Stomach smooth muscle (tissue), 2 donors: ENCODE measurements around the gene GRID2.

Source experiments
- H3K27ac ChIP-seq: one replicate; pipeline ENCODE4 v1.7.0; 2013; ENCODE audit warnings: mild to moderate bottlenecking, low read length, inconsistent platforms
- H3K27me3 ChIP-seq, 2 donors: one replicate each; pipeline ENCODE4 v1.7.0; 2013; ENCODE audit warnings: low read length in 2 of 2; ENCODE audit not compliant: insufficient read depth in 2 of 2, control insufficient read depth in 1 of 2
- H3K36me3 ChIP-seq, 2 donors: one replicate each; pipeline ENCODE4 v1.7.0; 2013; ENCODE audit warnings: low read length in 2 of 2; ENCODE audit not compliant: control insufficient read depth in 2 of 2, insufficient read depth in 2 of 2
- H3K4me1 ChIP-seq: one replicate; pipeline ENCODE4 v1.7.0; 2013; ENCODE audit warnings: low read length; ENCODE audit not compliant: control insufficient read depth, insufficient read depth
- H3K4me3 ChIP-seq, 2 donors: one replicate each; pipeline ENCODE4 v1.7.0; 2013; ENCODE audit warnings: low read length in 2 of 2
- H3K9ac ChIP-seq, 2 donors: one replicate each; pipeline ENCODE4 v1.7.0; 2013; ENCODE audit warnings: low read length in 2 of 2, mild to moderate bottlenecking in 1 of 2
- H3K9me3 ChIP-seq, 2 donors: one replicate each; pipeline ENCODE4 v1.7.0; 2013; ENCODE audit warnings: low read length in 2 of 2; ENCODE audit not compliant: control insufficient read depth in 2 of 2
- donor health status: healthy.
- donor health status: Pancreatic carcinoma.

The GRID2 gene

DNA sequence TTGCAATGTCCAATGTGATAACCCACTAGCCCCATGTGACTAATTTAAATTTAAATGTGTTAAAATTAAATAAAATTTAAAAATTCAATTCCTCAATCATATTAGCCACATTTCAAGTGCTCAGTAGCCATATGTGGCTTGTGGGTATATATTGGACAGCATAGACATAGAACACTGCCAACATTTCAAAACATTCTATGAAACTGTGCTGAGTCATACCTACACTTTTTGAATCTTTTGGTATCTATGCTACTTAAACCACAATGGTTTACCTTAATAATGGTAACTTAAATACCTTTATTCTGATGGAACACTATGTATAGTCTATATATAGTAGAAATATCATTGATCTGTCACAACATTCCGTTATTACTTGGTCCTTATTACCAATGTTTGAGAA lies 1301.4 kb downstream of the GRID2 start:
- Histone ChIP-seq H3K9ac (no peak overlapping the region), H3K27me3 (no peaks in the 10 kb centered on the region), H3K4me1 (no peaks in the 10 kb centered on the region), H3K36me3 (no peaks in the 10 kb centered on the region), H3K9me3 (no peaks in the 10 kb centered on the region), H3K4me3 (no peak overlapping the region), H3K27ac (no peak overlapping the region)

DNA sequence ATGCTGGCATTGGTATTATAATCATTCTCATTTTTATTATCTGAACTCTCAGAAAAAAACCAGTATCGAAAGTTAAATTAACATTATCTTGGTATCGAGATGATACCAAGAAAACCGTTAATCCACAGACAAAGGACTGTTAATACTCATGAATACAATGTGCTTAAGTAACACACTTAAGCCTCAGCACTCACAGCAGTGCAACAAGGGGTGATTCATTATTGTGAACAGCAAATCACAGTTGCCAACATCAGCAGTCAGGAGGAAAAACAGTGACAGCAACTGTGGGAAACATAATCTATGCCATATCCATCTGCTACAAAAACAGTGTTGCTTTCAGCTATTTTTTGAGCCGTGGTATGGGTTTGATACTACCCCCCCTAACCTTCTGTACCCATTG lies 1313.8 kb downstream of the GRID2 start:
- Histone ChIP-seq H3K36me3 (no peaks in the 10 kb centered on the region), H3K9me3 (no peaks in the 10 kb centered on the region), H3K9ac (no peak overlapping the region), H3K27me3 (no peaks in the 10 kb centered on the region), H3K4me1 (no peaks in the 10 kb centered on the region), H3K27ac (no peak overlapping the region), H3K4me3 (no peak overlapping the region)

DNA sequence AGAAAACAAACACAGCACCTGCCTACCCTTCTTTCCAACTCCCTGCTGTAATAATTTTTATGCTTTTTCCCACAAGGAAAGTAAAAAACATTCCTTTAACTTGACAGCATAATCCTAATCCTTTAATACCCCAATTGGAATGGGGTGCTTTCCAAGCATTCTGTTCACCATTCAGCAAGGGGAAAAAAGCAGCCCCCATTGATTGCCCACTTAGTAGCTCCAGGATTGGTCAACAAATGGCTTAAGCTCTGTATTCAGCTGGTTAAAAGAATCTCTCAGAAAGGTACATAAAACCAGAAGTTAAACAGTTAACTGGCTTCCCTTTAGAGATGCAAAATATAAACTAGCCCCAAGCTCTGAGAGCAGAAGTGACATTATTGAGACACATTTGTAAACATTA lies 1330.0 kb downstream of the GRID2 start:
- H3K9me3 ChIP-seq: no peaks in the 10 kb centered on the region
- H3K27me3 ChIP-seq: no peaks in the 10 kb centered on the region
- no peak overlapping the region for H3K9ac ChIP-seq
- H3K4me3 ChIP-seq: no peak overlapping the region
- no peak overlapping the region for H3K27ac ChIP-seq
- H3K36me3 ChIP-seq: no peaks in the 10 kb centered on the region
- H3K4me1 ChIP-seq: no peaks in the 10 kb centered on the region

DNA sequence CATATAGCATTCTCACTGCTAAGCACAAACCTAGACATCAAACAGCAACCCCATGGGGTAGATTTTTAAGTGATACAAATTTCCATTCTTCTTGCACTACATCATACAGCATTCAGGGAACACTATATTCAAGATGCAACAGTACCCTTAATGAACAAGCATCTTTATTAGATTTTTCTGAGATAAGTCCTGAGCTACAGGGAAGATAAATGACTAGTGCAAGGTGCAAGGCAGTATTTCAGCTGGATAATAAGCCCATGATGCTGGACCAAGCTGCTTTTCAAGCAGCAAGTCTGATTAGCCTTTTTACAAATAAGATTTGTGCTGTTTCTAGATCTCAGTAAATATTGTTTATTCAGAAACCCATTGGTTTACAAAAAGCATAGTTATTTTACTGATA lies 1332.2 kb downstream of the GRID2 start:
- no peak overlapping the region for H3K9ac ChIP-seq
- H3K36me3 ChIP-seq: no peaks in the 10 kb centered on the region
- H3K27ac ChIP-seq: no peak overlapping the region
- H3K4me3 ChIP-seq: no peak overlapping the region
- no peaks in the 10 kb centered on the region for H3K27me3 ChIP-seq
- no peaks in the 10 kb centered on the region for H3K9me3 ChIP-seq
- H3K4me1 ChIP-seq: no peaks in the 10 kb centered on the region

DNA sequence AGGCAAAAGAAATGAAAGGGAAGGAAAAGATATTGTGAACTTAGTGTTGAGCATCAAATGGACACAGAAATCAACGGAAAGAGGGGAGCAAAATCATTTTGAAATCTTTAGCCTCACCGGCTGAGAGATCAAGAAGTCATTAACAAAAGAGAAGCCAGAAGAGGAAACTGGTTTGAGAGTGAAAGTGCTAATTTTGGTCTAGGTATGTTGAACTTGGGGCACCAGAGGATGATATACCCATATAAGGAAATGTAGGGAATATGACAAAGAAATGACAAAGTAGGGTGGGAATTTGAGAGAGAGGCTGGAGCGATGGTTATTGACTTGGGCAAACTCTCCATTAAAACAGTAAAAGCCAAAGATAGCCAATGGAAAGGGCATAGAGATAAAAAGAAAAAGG lies 1341.4 kb downstream of the GRID2 start:
- no peaks in the 10 kb centered on the region for H3K27me3 ChIP-seq
- no peak overlapping the region for H3K27ac ChIP-seq
- H3K4me3 ChIP-seq: no peak overlapping the region
- no peaks in the 10 kb centered on the region for H3K9me3 ChIP-seq
- no peaks in the 10 kb centered on the region for H3K36me3 ChIP-seq
- H3K4me1 ChIP-seq: no peaks in the 10 kb centered on the region
- H3K9ac ChIP-seq: no peak overlapping the region

DNA sequence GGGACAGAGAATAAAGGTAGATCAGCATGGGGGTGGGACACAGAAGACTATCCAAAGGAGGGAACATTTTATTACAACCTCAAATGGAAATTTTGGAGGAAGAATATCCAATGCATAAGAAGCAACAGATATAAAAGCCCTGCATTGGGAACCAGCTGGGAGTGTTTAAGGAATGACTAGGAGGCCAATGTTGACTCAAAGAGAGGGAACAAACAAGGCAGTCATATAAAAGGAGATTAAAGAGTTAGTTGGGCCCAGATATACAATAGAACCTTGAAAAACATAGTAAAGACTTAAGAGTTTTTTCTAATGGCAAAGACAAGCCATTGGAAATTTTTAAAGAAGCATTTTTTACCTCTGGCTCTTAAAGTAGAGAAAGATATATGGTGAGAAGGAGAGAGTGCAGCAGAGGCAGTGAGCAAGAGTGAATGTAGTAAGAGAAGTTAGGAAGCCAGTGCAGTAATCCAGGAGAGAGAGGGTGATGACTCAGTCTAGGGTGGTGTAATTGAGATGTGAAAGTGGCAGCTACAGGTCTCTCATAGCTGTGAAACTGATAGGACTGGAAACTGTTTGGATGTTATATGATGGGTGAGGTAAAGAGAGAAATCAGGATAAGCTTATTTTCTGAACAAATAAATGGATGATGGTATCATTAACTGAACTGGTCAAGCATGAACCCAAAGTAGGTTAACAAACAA lies 1342.6 kb downstream of the GRID2 start:
- no peak overlapping the region for H3K4me3 ChIP-seq
- H3K27me3 ChIP-seq: no peaks in the 10 kb centered on the region
- H3K27ac ChIP-seq: no peak overlapping the region
- H3K4me1 ChIP-seq: no peaks in the 10 kb centered on the region
- H3K9me3 ChIP-seq: no peaks in the 10 kb centered on the region
- H3K36me3 ChIP-seq: no peaks in the 10 kb centered on the region
- H3K9ac ChIP-seq: no peak overlapping the region

DNA sequence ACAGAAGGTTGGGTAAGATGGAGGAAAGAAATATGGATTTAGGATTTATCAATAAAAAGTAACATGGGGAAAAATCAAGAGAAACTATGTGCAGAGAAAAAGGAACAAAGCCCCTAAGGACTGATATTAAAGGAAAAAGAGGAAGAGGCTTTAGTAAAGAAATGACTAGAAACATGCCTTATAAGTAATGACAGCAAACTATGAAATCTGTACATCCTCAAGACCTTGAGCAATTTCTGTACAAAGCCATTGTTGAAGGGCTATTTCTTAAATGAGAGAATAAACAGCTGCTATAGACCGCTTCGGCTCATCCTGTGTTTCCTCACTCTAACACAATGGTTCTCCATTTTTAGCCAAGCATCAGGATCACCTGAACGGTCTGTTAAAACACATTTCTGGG lies 1344.5 kb downstream of the GRID2 start:
- no peaks in the 10 kb centered on the region for H3K9me3 ChIP-seq
- H3K27ac ChIP-seq: no peak overlapping the region
- H3K27me3 ChIP-seq: no peaks in the 10 kb centered on the region
- H3K4me1 ChIP-seq: no peaks in the 10 kb centered on the region
- no peak overlapping the region for H3K4me3 ChIP-seq
- no peak overlapping the region for H3K9ac ChIP-seq
- H3K36me3 ChIP-seq: no peaks in the 10 kb centered on the region

DNA sequence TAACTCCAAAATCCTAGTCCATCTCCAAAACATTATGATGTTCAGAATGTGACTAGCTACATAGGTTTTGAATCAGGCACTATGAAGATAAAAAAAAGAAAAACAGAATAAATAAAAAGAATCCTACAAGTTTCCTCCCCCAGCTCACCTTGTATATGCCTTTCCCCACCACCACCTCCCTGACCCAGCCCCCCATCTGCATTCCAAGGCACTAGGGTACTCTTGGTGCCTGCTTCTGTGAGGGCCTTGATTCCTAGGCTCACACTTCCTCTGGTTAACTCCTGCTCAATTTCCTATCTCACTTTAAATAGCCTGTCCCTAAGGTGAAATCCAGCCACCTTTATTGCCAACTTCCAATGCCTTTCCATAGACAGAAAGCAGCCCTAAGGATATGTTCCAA lies 1346.1 kb downstream of the GRID2 start:
- Histone ChIP-seq H3K36me3 (no peaks in the 10 kb centered on the region), H3K4me3 (no peak overlapping the region), H3K9me3 (no peaks in the 10 kb centered on the region), H3K4me1 (no peaks in the 10 kb centered on the region), H3K27me3 (no peaks in the 10 kb centered on the region), H3K27ac (no peak overlapping the region), H3K9ac (no peak overlapping the region)

DNA sequence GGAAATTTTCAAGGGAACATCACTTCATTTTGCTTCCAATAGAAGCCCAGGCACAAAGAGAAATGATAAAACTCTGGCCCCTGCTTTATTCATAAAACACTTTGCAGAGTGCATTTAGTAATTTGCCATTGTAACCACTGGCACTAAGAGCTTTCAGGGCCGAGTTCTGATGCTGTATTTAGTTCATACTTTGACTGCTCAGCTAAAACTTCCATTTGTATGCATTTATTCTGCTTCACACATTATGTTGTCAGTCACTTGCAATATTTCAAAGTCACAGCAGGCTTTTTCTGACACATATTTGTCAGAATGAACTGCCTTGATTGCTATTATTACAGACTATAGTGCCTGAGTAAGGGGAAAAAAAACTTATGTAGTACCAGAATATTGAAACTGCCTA lies 1350.4 kb downstream of the GRID2 start:
- no peaks in the 10 kb centered on the region for H3K27me3 ChIP-seq
- no peak overlapping the region for H3K9ac ChIP-seq
- H3K4me1 ChIP-seq: no peaks in the 10 kb centered on the region
- H3K4me3 ChIP-seq: no peak overlapping the region
- no peaks in the 10 kb centered on the region for H3K9me3 ChIP-seq
- H3K36me3 ChIP-seq: no peaks in the 10 kb centered on the region
- H3K27ac ChIP-seq: no peak overlapping the region

DNA sequence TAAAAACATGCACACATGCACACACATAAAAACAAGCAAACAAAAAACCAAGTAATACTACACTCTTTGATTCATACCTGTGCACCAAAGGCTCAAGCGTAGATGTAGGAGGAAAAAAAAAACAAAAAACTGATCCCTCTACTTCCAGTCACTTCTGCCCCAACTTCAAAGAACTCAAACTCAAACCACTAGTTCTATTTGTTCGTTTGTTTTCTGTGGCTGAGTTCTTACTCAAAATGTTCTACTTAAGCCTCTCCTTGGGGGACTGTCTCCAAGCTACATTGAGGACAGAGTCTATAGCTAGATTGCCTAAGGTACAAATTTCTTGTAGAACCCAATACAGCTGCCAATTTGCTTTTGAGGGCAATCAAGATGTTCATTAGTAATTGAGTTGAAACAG lies 1353.8 kb downstream of the GRID2 start:
- no peak overlapping the region for H3K4me3 ChIP-seq
- no peaks in the 10 kb centered on the region for H3K36me3 ChIP-seq

DNA sequence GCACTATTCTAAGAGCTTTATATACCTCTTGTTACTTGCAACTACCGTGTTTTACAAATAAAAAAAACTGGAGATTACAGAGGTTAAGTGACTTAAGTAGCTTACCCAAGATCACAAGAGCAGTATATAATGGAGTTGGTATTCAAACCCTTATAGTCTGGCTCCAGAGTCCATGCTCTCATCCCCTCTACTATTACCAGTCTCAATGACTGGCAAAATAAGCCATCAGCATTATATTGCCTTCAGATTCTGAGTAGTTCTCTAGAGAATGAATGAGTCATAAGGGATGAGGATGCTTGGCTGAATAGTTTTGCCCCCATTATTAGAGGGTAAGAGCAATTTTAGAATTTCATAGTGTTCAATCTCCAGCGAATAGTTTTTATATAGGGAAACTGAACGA lies 1354.7 kb downstream of the GRID2 start:
- Histone ChIP-seq H3K27ac (no peak overlapping the region), H3K27me3 (no peaks in the 10 kb centered on the region), H3K9ac (no peak overlapping the region), H3K36me3 (no peaks in the 10 kb centered on the region), H3K9me3 (no peaks in the 10 kb centered on the region), H3K4me3 (no peak overlapping the region), H3K4me1 (no peaks in the 10 kb centered on the region)

More for the DNA sequence above, 1353.8 kb downstream of the GRID2 start:
- Histone ChIP-seq H3K27me3 (no peaks in the 10 kb centered on the region), H3K27ac (no peak overlapping the region), H3K9me3 (no peaks in the 10 kb centered on the region), H3K9ac (no peak overlapping the region), H3K4me1 (no peaks in the 10 kb centered on the region)
